OCI-LY7 (cell line): ENCODE data around the gene MRPS10.

Source experiments
- CTCF ChIP-seq: fragments of 200-600 bp; sonication (generic); conservative IDR thresholded peaks from 2 replicates; pipeline ENCODE4 v1.5.1; 2014; ENCODE audit warnings: mild to moderate bottlenecking, antibody characterized with exemption, low read length, moderate library complexity, mixed read lengths
- EZH2phosphoT487 ChIP-seq: fragments of 200-600 bp; sonication (generic); IDR thresholded peaks from 2 replicates; pipeline ENCODE4 v1.6.1; 2018; ENCODE audit warnings: low read depth, borderline replicate concordance, mild to moderate bottlenecking, mixed run types, antibody characterized with exemption, low read length, moderate library complexity, mixed read lengths

- TF ChIP-seq CTCF: no peak
- no peak for TF ChIP-seq EZH2phosphoT487
Measured at GRCh38 chr6:42217157-42217518, 523 bp downstream of the MRPS10 start.
